Fibroblast of skin of abdomen (primary cell): ENCODE measurements around the gene SAT2.
"Not testable (repeated sequence)": the region's sequence is repeated elsewhere in the genome, so short reads cannot be mapped to it uniquely, and the experiment has no call there.

Experiments
- DNase-seq: peaks from one replicate; pipeline ENCODE4 v3.0.0-alpha.2; 2013

SAT2 gene

GRCh38 chr17:7633093-7633492 lies 5.5 kb upstream of the SAT2 start:
- DNase-seq = no peak

- DNase-seq = peak; percentile 44
Observed at GRCh38 chr17:7632492-7632894, 4.9 kb upstream of the SAT2 start.

GRCh38 chr17:7631398-7632380 lies 4.1 kb upstream of the SAT2 start:
- DNase-seq = no peak

GRCh38 chr17:7629939-7630571 lies 2.4 kb upstream of the SAT2 start, which contains the start of gene SHBG:
TSS of gene SHBG (plus strand) at chr17:7630135. CDS start at chr17:7630173, 38 bp downstream.
- no peak for DNase-seq

GRCh38 chr17:7626956-7627249 lies 718 bp downstream of the SAT2 start:
- no peak for DNase-seq

GRCh38 chr17:7626307-7626706 lies 1.3 kb downstream of the SAT2 start:
- DNase-seq = no peak

- not testable (repeated sequence) for DNase-seq
Observed at GRCh38 chr17:7625749-7626148, 1.9 kb downstream of the SAT2 start.

- no peak for DNase-seq
Observed at GRCh38 chr17:7623661-7624060, 4.0 kb downstream of the SAT2 start.

GRCh38 chr17:7620835-7621234 lies 6.8 kb downstream of the SAT2 start:
- DNase-seq = no peak

- no peak for DNase-seq
Observed at GRCh38 chr17:7618608-7619007, 9.0 kb downstream of the SAT2 start.

GRCh38 chr17:7615265-7615747 lies 12.3 kb downstream of the SAT2 start:
- DNase-seq = no peak

- peak; percentile 100 for DNase-seq
Observed at GRCh38 chr17:7614425-7615264, 13.0 kb downstream of the SAT2 start, which contains the start of gene FXR2. TSS of gene FXR2 (minus strand) at chr17:7614897. CDS start at chr17:7614532, 365 bp downstream.

GRCh38 chr17:7613769-7614424 lies 13.7 kb downstream of the SAT2 start:
- DNase-seq = peak; percentile 63

- DNase-seq = no peak
Observed at GRCh38 chr17:7612294-7612640, 15.4 kb downstream of the SAT2 start.

GRCh38 chr17:7611635-7612293 lies 15.9 kb downstream of the SAT2 start:
- no peak for DNase-seq

GRCh38 chr17:7610641-7611040 lies 17.0 kb downstream of the SAT2 start:
- DNase-seq = no peak

GRCh38 chr17:7606280-7606679 lies 21.3 kb downstream of the SAT2 start:
- DNase-seq = no peak

- DNase-seq = not testable (repeated sequence)
Observed at GRCh38 chr17:7597561-7597960, 30.1 kb downstream of the SAT2 start.

GRCh38 chr17:7593296-7593695 lies 34.3 kb downstream of the SAT2 start:
- DNase-seq = no peak

- no peak for DNase-seq
Observed at GRCh38 chr17:7592422-7593021, 35.1 kb downstream of the SAT2 start.

- no peak for DNase-seq
Observed at GRCh38 chr17:7591596-7591995, 36.0 kb downstream of the SAT2 start.
